Fibroblast of gingiva (primary cell): Measurements from ENCODE around the gene CDC14B.

Experiments used
- DNase-seq: peaks from one replicate; pipeline ENCODE4 v3.0.0-alpha.2; 2011; ENCODE audit warnings: low read depth

Gene CDC14B

GRCh38 chr9:96621618-96622017, 2.0 kb upstream of the CDC14B start:
- no peak for DNase-seq

- DNase-seq: no peak
Measured at GRCh38 chr9:96620832-96621269, 1.2 kb upstream of the CDC14B start.

GRCh38 chr9:96620181-96620514, 505 bp upstream of the CDC14B start:
- no peak for DNase-seq

- no peak for DNase-seq
Measured at GRCh38 chr9:96619124-96619465, 548 bp downstream of the CDC14B start.

GRCh38 chr9:96618209-96619123, 1.2 kb downstream of the CDC14B start:
- peak; percentile 64 for DNase-seq

- DNase-seq: no peak
Measured at GRCh38 chr9:96617439-96618185, 2.0 kb downstream of the CDC14B start.

GRCh38 chr9:96616817-96617438, 2.7 kb downstream of the CDC14B start:
- no peak for DNase-seq

- DNase-seq: no peak
Measured at GRCh38 chr9:96615411-96615810, 4.2 kb downstream of the CDC14B start.

GRCh38 chr9:96614664-96615063, 5.0 kb downstream of the CDC14B start:
- peak; percentile 49 for DNase-seq

GRCh38 chr9:96612966-96613589, 6.6 kb downstream of the CDC14B start:
- DNase-seq: no peak

- DNase-seq: peak; percentile 97
Measured at GRCh38 chr9:96612105-96612965, 7.3 kb downstream of the CDC14B start.

GRCh38 chr9:96611302-96611701, 8.3 kb downstream of the CDC14B start:
- no peak for DNase-seq

GRCh38 chr9:96609732-96610131, 9.9 kb downstream of the CDC14B start:
- DNase-seq: no peak

GRCh38 chr9:96607971-96608370, 11.7 kb downstream of the CDC14B start:
- no peak for DNase-seq

GRCh38 chr9:96605328-96605727, 14.3 kb downstream of the CDC14B start:
- no peak for DNase-seq

- peak; percentile 73 for DNase-seq
Measured at GRCh38 chr9:96604004-96604319, 15.7 kb downstream of the CDC14B start.

- DNase-seq: peak; percentile 39
Measured at GRCh38 chr9:96603305-96604003, 16.2 kb downstream of the CDC14B start.

- peak; percentile 71 for DNase-seq
Measured at GRCh38 chr9:96599298-96599697, 20.3 kb downstream of the CDC14B start.

GRCh38 chr9:96596601-96597111, 23.0 kb downstream of the CDC14B start:
- no peak for DNase-seq
